NCI-H1930 (cell line): Measurements from ENCODE around the gene ISOC1.

Experiments
- DNase-seq, 2 experiments: peaks; one replicate each; lab custom pipeline; 2025; lab: John Stamatoyannopoulos, UW

ISOC1 gene

GRCh38 chr5:129094087-129094923 is at the start of gene ISOC1:
TSS of gene ISOC1 (plus strand) at chr5:129094749. CDS start at chr5:129094767, 18 bp downstream.
- peak; percentile 70 to 82 for DNase-seq

GRCh38 chr5:129046151-129046550 is 48.4 kb upstream of the ISOC1 start:
- DNase-seq, result no peak

- no peak for DNase-seq
These were observed 46.0 kb upstream of the ISOC1 start for GRCh38 chr5:129048509-129048908.

- DNase-seq, result no peak
These were observed 45.3 kb upstream of the ISOC1 start for GRCh38 chr5:129049126-129049799.

GRCh38 chr5:129051283-129051682 is 43.3 kb upstream of the ISOC1 start:
- no peak for DNase-seq

GRCh38 chr5:129053438-129053837 is 41.1 kb upstream of the ISOC1 start:
- DNase-seq, result no peak

- no peak for DNase-seq
These were observed 37.2 kb upstream of the ISOC1 start for GRCh38 chr5:129057329-129057728.

- no peak for DNase-seq
These were observed 32.7 kb upstream of the ISOC1 start for GRCh38 chr5:129061849-129062248.

GRCh38 chr5:129063483-129064113 is 31.0 kb upstream of the ISOC1 start:
- no peak for DNase-seq

GRCh38 chr5:129065721-129066120 is 28.8 kb upstream of the ISOC1 start:
- DNase-seq, result no peak

GRCh38 chr5:129067745-129068144 is 26.8 kb upstream of the ISOC1 start:
- no peak for DNase-seq

- no peak for DNase-seq
These were observed 25.3 kb upstream of the ISOC1 start for GRCh38 chr5:129069292-129069691.

GRCh38 chr5:129073111-129073510 is 21.4 kb upstream of the ISOC1 start:
- DNase-seq, result no peak

- no peak for DNase-seq
These were observed 19.6 kb upstream of the ISOC1 start for GRCh38 chr5:129074903-129075302.

- DNase-seq, result no peak
These were observed 17.0 kb upstream of the ISOC1 start for GRCh38 chr5:129077433-129078075.

GRCh38 chr5:129078247-129078646 is 16.3 kb upstream of the ISOC1 start:
- no peak for DNase-seq

- no peak for DNase-seq
These were observed 15.9 kb upstream of the ISOC1 start for GRCh38 chr5:129078660-129079059.

GRCh38 chr5:129079496-129079895 is 15.1 kb upstream of the ISOC1 start:
- DNase-seq, result no peak

GRCh38 chr5:129080766-129081165 is 13.8 kb upstream of the ISOC1 start:
- no peak for DNase-seq

GRCh38 chr5:129082225-129083136 is 12.1 kb upstream of the ISOC1 start:
- DNase-seq, result no peak
